HepG2 (cell line): ENCODE data around the gene TFF1. TPM values are rescaled to one million over a fixed set of nuclear protein-coding genes. Genes with fewer than 3 reads are reported as not detected.

Experiments used
- ATAC-seq: fragments of 200-7000 bp; cut with Tn5 transposase; 3 replicates; pipeline ENCODE4 v1.9.1; 2020; ENCODE audit warnings: mild to moderate bottlenecking, moderate library complexity
- BruUV-seq: library from RNA; stranded (reverse); fragments of 400-500 nt; replicated peaks from 2 replicates; lab custom pipeline; 2021; lab: Mats Ljungman, UMichigan
- CTCF ChIA-PET: fragments of 300-600 bp; formaldehyde crosslinking; extraction: SDS; loops from one replicate; lab custom pipeline; 2021; ENCODE audit warnings: low total read pairs, inconsistent platforms, low intra/inter-chr PET ratio; lab: Yijun Ruan, JAX
- POLR2A ChIA-PET: fragments of 350-600 bp; sonication (Branson Sonifier 250); formaldehyde crosslinking; loops from one replicate; lab custom pipeline; 2020; ENCODE audit warnings: antibody characterized with exemption, inconsistent platforms; lab: Yijun Ruan, JAX
- DNase-seq: peaks from one replicate; pipeline ENCODE4 v3.0.0-alpha.2; 2015; ENCODE audit warnings: low spot score
- FAIRE-seq: peaks from 3 replicates; lab custom pipeline; 2011; peaks lifted over from hg19 to GRCh38; lab: Jason Lieb, UNC
- H2AFZ ChIP-seq: one replicate; pipeline ENCODE4 v1.6.1; 2011; ENCODE audit warnings: low read length, inconsistent platforms
- H3K27ac ChIP-seq: fragments of 300-600 bp; 3 replicates; pipeline ENCODE4 v1.8.0; 2011; ENCODE audit warnings: mixed run types, mild to moderate bottlenecking, mixed read lengths, low read length, inconsistent platforms; ENCODE audit not compliant: insufficient read depth; ENCODE audit errors: extremely low read length
- H3K27me3 ChIP-seq, 2 experiments: fragments of 200-600 bp in 1 of 2; 2 replicates in 1 of 2; 3 replicates in 1 of 2; pipeline versions ENCODE4 v1.6.0 to v1.8.0; 2011; ENCODE audit warnings: low read length in 2 of 2, mild to moderate bottlenecking in 2 of 2, moderate library complexity in 2 of 2, inconsistent platforms in 1 of 2; ENCODE audit not compliant: insufficient read depth in 2 of 2, control insufficient read depth in 1 of 2
- H3K36me3 ChIP-seq, 2 experiments: fragments of 200-600 bp in 1 of 2; replicated peaks in 1 of 2; 2 replicates in 1 of 2; 3 replicates in 1 of 2; pipeline versions ENCODE4 v1.5.1 to v1.8.0; 2011; ENCODE audit warnings: low read length in 2 of 2, inconsistent platforms in 1 of 2; ENCODE audit not compliant: insufficient read depth in 2 of 2, control insufficient read depth in 1 of 2
- H3K4me1 ChIP-seq: 2 replicates; pipeline ENCODE4 v1.5.1; 2012; ENCODE audit warnings: low read length, inconsistent platforms; ENCODE audit not compliant: insufficient read depth
- H3K4me2 ChIP-seq: 2 replicates; pipeline ENCODE4 v1.6.0; 2011; ENCODE audit warnings: low read depth, low read length, inconsistent platforms
- H3K4me3 ChIP-seq, 3 experiments: fragments of 200-600 bp in 1 of 3; sonication (generic), shearing (Covaris generic) in 1 of 3; replicated peaks in 1 of 3; 2 replicates each; pipeline ENCODE4 v1.5.1; 2011 to 2016; ENCODE audit warnings: low read length in 3 of 3, inconsistent platforms in 2 of 3, low read depth in 2 of 3, mild to moderate bottlenecking in 2 of 3, control low read depth in 1 of 3, mixed read lengths in 1 of 3; ENCODE audit not compliant: insufficient read depth in 1 of 3
- H3K79me2 ChIP-seq: one replicate; pipeline ENCODE4 v1.6.1; 2011; ENCODE audit warnings: low read length, inconsistent platforms; ENCODE audit not compliant: insufficient read depth
- H3K9ac ChIP-seq: 2 replicates; pipeline ENCODE4 v1.6.0; 2011; ENCODE audit warnings: mild to moderate bottlenecking, low read depth, low read length, inconsistent platforms; ENCODE audit not compliant: insufficient read depth
- H3K9me3 ChIP-seq: 2 replicates; pipeline ENCODE4 v1.5.1; 2012; ENCODE audit warnings: mild to moderate bottlenecking, low read length
- H4K20me1 ChIP-seq: 2 replicates; pipeline ENCODE4 v1.6.0; 2011; ENCODE audit warnings: inconsistent platforms, mild to moderate bottlenecking, low read length, moderate library complexity; ENCODE audit not compliant: insufficient read depth
- CEBPB ChIP-seq: IDR thresholded peaks from 2 replicates; pipeline ENCODE4 v1.6.1; 2011; ENCODE audit warnings: low read depth, low read length, improper control_type of control experiment, borderline replicate concordance
- HIC2 ChIP-seq: sonication (generic); formaldehyde crosslinking; IDR thresholded peaks from 2 replicates; pipeline ENCODE4 v1.9.0; 2022; ENCODE audit warnings: low read depth, missing genetic modification reagents
- NCOA1 ChIP-seq: sonication (generic); formaldehyde crosslinking; IDR thresholded peaks from 2 replicates; pipeline ENCODE4 v1.9.0; 2021; ENCODE audit warnings: missing genetic modification reagents
- ZNF318 ChIP-seq: sonication (generic); formaldehyde crosslinking; IDR thresholded peaks from 2 replicates; pipeline ENCODE4 v1.4.0; 2020; ENCODE audit warnings: mild to moderate bottlenecking, missing genetic modification reagents
- ZNF615 ChIP-seq: sonication (generic); formaldehyde crosslinking; IDR thresholded peaks from 2 replicates; pipeline ENCODE4 v1.5.0; 2020; ENCODE audit warnings: mild to moderate bottlenecking, missing genetic modification reagents, borderline replicate concordance
- WGBS: methylation state at CpG from one replicate; pipeline ENCODE4 v1.1.6; 2017; ENCODE audit warnings: low lambda C conversion rate; 5-methylcytosine and 5-hydroxymethylcytosine counted together
- in situ Hi-C: cut with HindIII; loops from 2 replicates; pipeline ENCODE4 v1.10.0; 2017; ENCODE audit warnings: low pct_unique_long_range_greater_than_20kb; ENCODE audit not compliant: extremely low pct_ligation_motif_present
- intact Hi-C: fragments of 100-400 bp; cut with micrococcal nuclease; formaldehyde crosslinking; loops from one replicate; pipeline ENCODE4 v1.10.0; 2022; ENCODE audit not compliant: unreplicated experiment
- polyA plus RNA-seq, 8 experiments: library from polyadenylated mRNA; depleted of rRNA in 3 of 8; stranded (reverse) in 7 of 8; unstranded in 1 of 8; fragments of >200 nt; fragmentation: Illumina TruSeq in 4 of 8; extraction: Trizol in 4 of 8; gene quantifications; 2 replicates each; pipeline versions ENCODE4 v1.2.1 to v1.2.3, GENCODE V29; 2011 to 2016; ENCODE audit warnings: low read depth in 4 of 8, missing spikeins in 1 of 8, mixed read lengths in 1 of 8; ENCODE audit not compliant: insufficient read depth in 1 of 8
- total RNA-seq, 5 experiments: library from RNA; depleted of rRNA; stranded (reverse); fragments of >200 nt; fragmentation: Illumina TruSeq; extraction: Trizol; gene quantifications; 2 replicates each; pipeline ENCODE4 v1.2.3, GENCODE V29; 2016; ENCODE audit warnings: low read depth in 1 of 5

The TFF1 gene
- total and polyA plus RNA-seq, 2 of the 13 experiments (the other 11 are each of a cell fraction or from before 2014, with no cell fraction given) = 0.24 to 19.4 TPM

GRCh38 chr21:42413093-42413492 is 46.8 kb upstream of the TFF1 start:
- DNase-seq (no peak), FAIRE-seq (no peak), ATAC-seq (no peak)
- no peak overlapping the region for H3K4me2 ChIP-seq
- ChIA-PET CTCF (no interaction called here), POLR2A (no interaction called here)
- H3K9me3 ChIP-seq = no peaks in the 10 kb centered on the region
- H3K36me3 ChIP-seq = no peaks in the 10 kb centered on the region
- no TSS peak for BruUV-seq
- no peaks in the 10 kb centered on the region for H4K20me1 ChIP-seq
- TF ChIP-seq HIC2 (CRISPR knock-in tag) (no peak), CEBPB (no peak), NCOA1 (no peak), ZNF615 (no peak), ZNF318 (CRISPR knock-in tag) (no peak)
- intact Hi-C loops = no loop called here
- peaks cover 19% of the 10 kb centered on the region for H3K4me1 ChIP-seq
- peaks cover 1 to 9% of the 10 kb centered on the region in 2 experiments; a peak in 4 of 5 replicates for H3K27me3 ChIP-seq
- 78% methylated on average over 11 of the region's 14 CpGs for WGBS
- no peak overlapping the region for H3K27ac ChIP-seq
- no peaks in the 10 kb centered on the region for H3K79me2 ChIP-seq
- no peak overlapping the region for H3K4me3 ChIP-seq
- no peak overlapping the region for H2AFZ ChIP-seq
- H3K9ac ChIP-seq = no peak overlapping the region
- in situ Hi-C loops = no loop called here
